Fibroblast of skin of left biceps (primary cell): ENCODE measurements around the gene ABHD16A.

Experiments
- DNase-seq, 2 experiments: peaks; one replicate each; pipeline ENCODE4 v3.0.0-alpha.2; 2013; ENCODE audit warnings: low read depth in 2 of 2

Gene ABHD16A

DNA sequence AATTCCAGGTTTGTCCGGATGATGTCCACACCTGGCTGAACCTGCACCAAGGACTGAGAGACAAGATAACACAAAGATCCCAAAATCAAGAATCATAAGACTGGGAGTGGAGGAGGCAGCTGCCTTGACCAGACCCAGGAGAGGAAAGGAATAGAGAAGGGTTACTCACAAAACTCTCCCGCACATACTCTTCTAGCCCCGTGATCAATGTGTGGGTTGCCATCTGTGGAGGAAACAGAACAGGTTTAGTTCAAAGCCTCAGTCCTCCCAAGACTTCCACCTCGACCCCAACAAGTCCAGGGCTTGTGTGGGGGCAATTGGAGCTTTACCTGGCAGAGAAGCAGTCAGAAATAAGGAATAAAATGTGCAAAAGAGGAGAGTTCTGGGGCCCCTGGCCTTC lies 61.8 kb downstream of the ABHD16A start:
- DNase-seq, result no peak

GRCh38 chr6:31640612-31641011 lies 62.5 kb downstream of the ABHD16A start:
- DNase-seq, result no peak

DNA sequence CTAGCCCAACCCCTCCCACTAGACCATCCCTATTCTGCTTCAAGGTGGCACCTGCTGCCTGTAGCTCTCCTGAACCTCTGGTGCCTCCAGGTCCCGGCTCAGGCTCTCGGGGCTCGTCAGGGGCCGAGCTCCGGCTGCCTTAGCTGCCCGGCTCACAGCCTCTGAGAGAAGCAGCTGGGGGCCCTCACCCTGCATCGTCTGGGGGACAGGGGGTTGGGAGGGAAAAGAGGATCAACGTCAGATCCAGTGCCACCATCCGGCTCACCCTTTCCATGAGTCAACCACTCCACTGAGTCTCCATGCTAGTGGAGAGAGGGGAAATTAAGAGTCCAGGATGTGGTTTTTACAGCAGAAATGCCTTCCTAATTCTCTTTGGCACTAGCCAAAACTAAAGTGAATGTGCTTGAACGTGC lies 63.7 kb downstream of the ABHD16A start:
- no peak for DNase-seq

DNA sequence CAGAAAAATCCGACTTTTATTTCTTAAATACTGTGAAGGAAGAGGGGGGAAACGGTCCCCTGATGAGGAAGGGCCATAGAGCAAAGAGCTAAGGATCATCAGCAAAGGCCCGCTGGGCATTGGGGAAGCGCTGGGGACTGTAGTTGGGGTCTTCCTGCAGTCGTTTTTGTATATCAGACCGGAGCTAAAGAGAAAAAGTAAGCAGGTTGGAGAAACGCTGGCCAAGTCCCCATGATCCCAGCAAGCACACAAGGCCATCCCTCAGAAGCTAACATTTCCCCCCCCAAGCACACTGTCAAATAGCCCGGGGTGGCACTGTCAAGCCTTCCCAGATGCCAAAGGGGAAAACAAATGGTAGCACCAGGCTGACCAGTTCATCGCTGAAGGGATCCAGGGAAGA lies 64.1 kb downstream of the ABHD16A start:
- DNase-seq, result no peak
